WTC11 (cell line): ENCODE data around the gene MED12L.

Experiments
- CREM ChIP-seq: sonication (generic); formaldehyde crosslinking; IDR thresholded peaks from 2 replicates; pipeline ENCODE4 v1.8.1; 2022; ENCODE audit warnings: mild to moderate bottlenecking, missing genetic modification reagents, moderate library complexity
- CTCF ChIP-seq: fragments of 200-600 bp; IDR thresholded peaks from 2 replicates; pipeline ENCODE4 v1.8.0; 2022; ENCODE audit warnings: antibody characterized with exemption
- MLX ChIP-seq: sonication (generic); formaldehyde crosslinking; IDR thresholded peaks from 2 replicates; pipeline ENCODE4 v1.8.1; 2023; ENCODE audit warnings: mild to moderate bottlenecking, missing genetic modification reagents, moderate library complexity
- NFE2L1 ChIP-seq: sonication (generic); formaldehyde crosslinking; IDR thresholded peaks from 2 replicates; pipeline ENCODE4 v1.8.1; 2023; ENCODE audit warnings: missing genetic modification reagents
- NFYB ChIP-seq: sonication (generic); formaldehyde crosslinking; conservative IDR thresholded peaks from 2 replicates; pipeline ENCODE4 v1.8.0; 2022; ENCODE audit warnings: low read depth, missing genetic modification reagents
- RELA ChIP-seq: sonication (generic); formaldehyde crosslinking; IDR thresholded peaks from 2 replicates; pipeline ENCODE4 v1.8.1; 2022; ENCODE audit warnings: missing genetic modification reagents, mild to moderate bottlenecking, borderline replicate concordance
- SP1 ChIP-seq: sonication (generic); formaldehyde crosslinking; conservative IDR thresholded peaks from 2 replicates; pipeline ENCODE4 v1.8.1; 2022; ENCODE audit warnings: missing genetic modification reagents
- TCF7 ChIP-seq: sonication (generic); formaldehyde crosslinking; IDR thresholded peaks from 2 replicates; pipeline ENCODE4 v1.8.0; 2022; ENCODE audit warnings: mild to moderate bottlenecking, low read depth, missing genetic modification reagents, moderate library complexity
- USF2 ChIP-seq: sonication (generic); formaldehyde crosslinking; IDR thresholded peaks from 2 replicates; pipeline ENCODE4 v1.8.1; 2023; ENCODE audit warnings: mild to moderate bottlenecking, missing genetic modification reagents, moderate library complexity
- ZBTB43 ChIP-seq: sonication (generic); formaldehyde crosslinking; IDR thresholded peaks from 2 replicates; pipeline ENCODE4 v1.8.1; 2023; ENCODE audit warnings: mild to moderate bottlenecking, missing genetic modification reagents
- ZNF121 ChIP-seq: sonication (generic); formaldehyde crosslinking; IDR thresholded peaks from 2 replicates; pipeline ENCODE4 v1.8.0; 2023; ENCODE audit warnings: missing genetic modification reagents
- ZNF219 ChIP-seq: sonication (generic); formaldehyde crosslinking; IDR thresholded peaks from 2 replicates; pipeline ENCODE4 v1.8.0; 2023; ENCODE audit warnings: missing genetic modification reagents, mild to moderate bottlenecking, borderline replicate concordance
- TF ChIP-seq, protein P1 (sequence below): sonication (generic); formaldehyde crosslinking; IDR thresholded peaks from 2 replicates; pipeline ENCODE4 v1.8.0; 2023; ENCODE audit warnings: mild to moderate bottlenecking, missing genetic modification reagents
- TF ChIP-seq, protein P2 (sequence below): fragments of 250-450 bp; sonication (Bioruptor Pico); IDR thresholded peaks from 2 replicates; pipeline ENCODE4 v1.8.0; 2021; ENCODE audit warnings: mild to moderate bottlenecking

DNA sequence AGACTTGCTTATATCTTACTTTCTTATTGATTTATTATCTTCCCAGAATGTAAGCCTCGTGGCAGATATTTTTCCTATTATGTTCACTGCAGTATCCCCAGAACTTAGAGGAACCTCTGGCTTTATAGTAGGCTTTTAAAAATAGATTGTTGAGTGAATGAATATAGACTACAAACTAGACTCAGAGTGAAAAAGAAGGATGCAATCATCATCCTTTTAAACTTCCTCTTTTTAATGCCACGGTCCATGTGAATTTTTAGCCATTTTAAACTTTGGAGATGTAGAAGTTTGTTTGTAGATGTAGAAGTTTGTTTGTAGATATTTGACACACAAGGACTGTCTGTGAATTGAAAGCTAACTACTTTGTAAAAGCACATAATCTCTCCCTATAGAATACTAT, 306.3 kb downstream of the MED12L start:
- TF ChIP-seq SP1 (CRISPR knock-in tag) (no peak), ZNF121 (no peak), CTCF (no peak), CREM (no peak), TCF7 (no peak), USF2 (no peak), ZBTB43 (no peak), RELA (CRISPR knock-in tag) (no peak), ZNF219 (CRISPR knock-in tag) (no peak), NFYB (CRISPR knock-in tag) (no peak), NFE2L1 (CRISPR knock-in tag) (no peak), MLX (CRISPR knock-in tag) (no peak)
- TF ChIP-seq, protein P1, sequence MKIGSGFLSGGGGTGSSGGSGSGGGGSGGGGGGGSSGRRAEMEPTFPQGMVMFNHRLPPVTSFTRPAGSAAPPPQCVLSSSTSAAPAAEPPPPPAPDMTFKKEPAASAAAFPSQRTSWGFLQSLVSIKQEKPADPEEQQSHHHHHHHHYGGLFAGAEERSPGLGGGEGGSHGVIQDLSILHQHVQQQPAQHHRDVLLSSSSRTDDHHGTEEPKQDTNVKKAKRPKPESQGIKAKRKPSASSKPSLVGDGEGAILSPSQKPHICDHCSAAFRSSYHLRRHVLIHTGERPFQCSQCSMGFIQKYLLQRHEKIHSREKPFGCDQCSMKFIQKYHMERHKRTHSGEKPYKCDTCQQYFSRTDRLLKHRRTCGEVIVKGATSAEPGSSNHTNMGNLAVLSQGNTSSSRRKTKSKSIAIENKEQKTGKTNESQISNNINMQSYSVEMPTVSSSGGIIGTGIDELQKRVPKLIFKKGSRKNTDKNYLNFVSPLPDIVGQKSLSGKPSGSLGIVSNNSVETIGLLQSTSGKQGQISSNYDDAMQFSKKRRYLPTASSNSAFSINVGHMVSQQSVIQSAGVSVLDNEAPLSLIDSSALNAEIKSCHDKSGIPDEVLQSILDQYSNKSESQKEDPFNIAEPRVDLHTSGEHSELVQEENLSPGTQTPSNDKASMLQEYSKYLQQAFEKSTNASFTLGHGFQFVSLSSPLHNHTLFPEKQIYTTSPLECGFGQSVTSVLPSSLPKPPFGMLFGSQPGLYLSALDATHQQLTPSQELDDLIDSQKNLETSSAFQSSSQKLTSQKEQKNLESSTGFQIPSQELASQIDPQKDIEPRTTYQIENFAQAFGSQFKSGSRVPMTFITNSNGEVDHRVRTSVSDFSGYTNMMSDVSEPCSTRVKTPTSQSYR (CRISPR knock-in tag) = no peak
- TF ChIP-seq, protein P2, sequence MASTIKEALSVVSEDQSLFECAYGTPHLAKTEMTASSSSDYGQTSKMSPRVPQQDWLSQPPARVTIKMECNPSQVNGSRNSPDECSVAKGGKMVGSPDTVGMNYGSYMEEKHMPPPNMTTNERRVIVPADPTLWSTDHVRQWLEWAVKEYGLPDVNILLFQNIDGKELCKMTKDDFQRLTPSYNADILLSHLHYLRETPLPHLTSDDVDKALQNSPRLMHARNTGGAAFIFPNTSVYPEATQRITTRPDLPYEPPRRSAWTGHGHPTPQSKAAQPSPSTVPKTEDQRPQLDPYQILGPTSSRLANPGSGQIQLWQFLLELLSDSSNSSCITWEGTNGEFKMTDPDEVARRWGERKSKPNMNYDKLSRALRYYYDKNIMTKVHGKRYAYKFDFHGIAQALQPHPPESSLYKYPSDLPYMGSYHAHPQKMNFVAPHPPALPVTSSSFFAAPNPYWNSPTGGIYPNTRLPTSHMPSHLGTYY (CRISPR knock-in tag) = no peak
